ENCODE measurements around the gene CDK19. TPM values are rescaled to one million over a fixed set of nuclear protein-coding genes. Genes with fewer than 3 reads are reported as not detected.

The CDK19 gene
- total RNA-seq, 1 donor from 2014 or later, result 34.4 TPM

GRCh38 chr6:110786271-110786670 lies 29.0 kb downstream of the CDK19 start:
- H3K27ac ChIP-seq, result no peak overlapping the region
- peaks cover 29% of the 10 kb centered on the region for H3K36me3 Mint-ChIP-seq
- peaks cover 9% of the 10 kb centered on the region for H3F3A ChIP-seq (ENCODE audit: low read depth)

GRCh38 chr6:110784610-110784979 lies 30.7 kb downstream of the CDK19 start:
- Mint-ChIP-seq H3K4me1 (peaks cover 7% of the 10 kb centered on the region), H3K9me3 (peaks cover 20% of the 10 kb centered on the region), H3K36me3 (peaks cover 29% of the 10 kb centered on the region), H3K27ac (no peak overlapping the region), H3K4me3 (no peak overlapping the region), H3K27me3 (ENCODE audit: insufficient read depth, low read depth) (no peaks in the 10 kb centered on the region)
- peaks cover 3% of the 10 kb centered on the region for H3K9me3 ChIP-seq (ENCODE audit: low read depth)
- DNase-seq (ENCODE audit: low spot score), result no peak
- no peak for TF ChIP-seq CTCF (IDR thresholded peaks at IDR 0.05)
- TF ChIP-seq EZH2 (IDR thresholded peaks at IDR 0.05), result no peak
- no peak for TF ChIP-seq EZH2phosphoT487 (IDR thresholded peaks at IDR 0.05)
- H2AFZ ChIP-seq (replicated peaks), result no peak overlapping the region
- no peaks in the 10 kb centered on the region for H3K4me1 ChIP-seq
- no peak overlapping the region for H3K9ac ChIP-seq
- no peaks in the 10 kb centered on the region for H3K27me3 ChIP-seq
- peaks cover 5% of the 10 kb centered on the region for H3K36me3 ChIP-seq
- H3K4me3 ChIP-seq, result no peak overlapping the region
- no peak overlapping the region for H3K4me2 ChIP-seq
- peaks cover 9% of the 10 kb centered on the region for H3F3A ChIP-seq (ENCODE audit: low read depth)
- H3K27ac ChIP-seq, result no peak overlapping the region
- H3K79me2 ChIP-seq (ENCODE audit: low read depth), result peaks cover 64% of the 10 kb centered on the region
- peaks cover 30% of the 10 kb centered on the region for H4K20me1 ChIP-seq (ENCODE audit: low read depth)

More at GRCh38 chr6:110786271-110786670, 29.0 kb downstream of the CDK19 start:
- peaks cover 3% of the 10 kb centered on the region for H3K9me3 ChIP-seq (ENCODE audit: low read depth)
- Mint-ChIP-seq H3K27me3 (ENCODE audit: insufficient read depth, low read depth) (no peaks in the 10 kb centered on the region), H3K9me3 (peaks cover 17% of the 10 kb centered on the region), H3K4me3 (no peak overlapping the region), H3K4me1 (peaks cover 3% of the 10 kb centered on the region), H3K27ac (no peak overlapping the region)
- H3K4me1 ChIP-seq, result no peaks in the 10 kb centered on the region
- peaks cover 63% of the 10 kb centered on the region for H3K79me2 ChIP-seq (ENCODE audit: low read depth)
- no peak overlapping the region for H2AFZ ChIP-seq (replicated peaks)
- peaks cover 5% of the 10 kb centered on the region for H3K36me3 ChIP-seq
- no peak overlapping the region for H3K4me2 ChIP-seq
- H3K4me3 ChIP-seq, result no peak overlapping the region
- DNase-seq (ENCODE audit: low spot score), result no peak
- TF ChIP-seq EZH2 (IDR thresholded peaks at IDR 0.05) (no peak), EZH2phosphoT487 (IDR thresholded peaks at IDR 0.05) (no peak), CTCF (IDR thresholded peaks at IDR 0.05) (no peak)
- no peaks in the 10 kb centered on the region for H3K27me3 ChIP-seq
- H4K20me1 ChIP-seq (ENCODE audit: low read depth), result peaks cover 21% of the 10 kb centered on the region
- no peak overlapping the region for H3K9ac ChIP-seq

- Histone ChIP-seq H3K4me3 (no peak overlapping the region), H3K4me1 (no peaks in the 10 kb centered on the region), H3K27ac (no peak overlapping the region), H4K20me1 (ENCODE audit: low read depth) (peaks cover 53% of the 10 kb centered on the region), H3K27me3 (no peaks in the 10 kb centered on the region), H3F3A (ENCODE audit: low read depth) (peaks cover 5% of the 10 kb centered on the region), H3K9me3 (ENCODE audit: low read depth) (no peaks in the 10 kb centered on the region), H3K4me2 (no peak overlapping the region), H3K79me2 (ENCODE audit: low read depth) (peaks cover 73% of the 10 kb centered on the region), H3K36me3 (no peaks in the 10 kb centered on the region), H3K9ac (no peak overlapping the region), H2AFZ (replicated peaks) (no peak overlapping the region)
- no peak for DNase-seq (ENCODE audit: low spot score)
- Mint-ChIP-seq H3K4me1 (peaks cover 7% of the 10 kb centered on the region), H3K27me3 (ENCODE audit: insufficient read depth, low read depth) (no peaks in the 10 kb centered on the region), H3K4me3 (no peak overlapping the region), H3K27ac (no peak overlapping the region), H3K36me3 (peaks cover 28% of the 10 kb centered on the region), H3K9me3 (peaks cover 3% of the 10 kb centered on the region)
- TF ChIP-seq EZH2 (IDR thresholded peaks at IDR 0.05) (no peak), CTCF (IDR thresholded peaks at IDR 0.05) (no peak), EZH2phosphoT487 (IDR thresholded peaks at IDR 0.05) (no peak)
Observed at GRCh38 chr6:110781522-110782214, 33.6 kb downstream of the CDK19 start.
